Parathyroid adenoma (tissue), 2 donors: Measurements from ENCODE around the gene ADH1B.

Experiments
- H2AFZ ChIP-seq: fragments of 300-600 bp; sonication (generic); one replicate; pipeline ENCODE4 v1.7.0; 2017; ENCODE audit warnings: antibody characterized with exemption, mild to moderate bottlenecking
- H3K27ac ChIP-seq: fragments of 300-600 bp; sonication (generic); one replicate; pipeline ENCODE4 v1.7.0; 2017
- H3K27me3 ChIP-seq: fragments of 300-600 bp; sonication (generic); one replicate; pipeline ENCODE4 v1.7.0; 2017; ENCODE audit warnings: low read length; ENCODE audit not compliant: control insufficient read depth, insufficient read depth
- H3K36me3 ChIP-seq: fragments of 300-600 bp; sonication (generic); one replicate; pipeline ENCODE4 v1.7.0; 2017; ENCODE audit warnings: low read length; ENCODE audit not compliant: control insufficient read depth, insufficient read depth
- H3K4me1 ChIP-seq: fragments of 300-600 bp; sonication (generic); one replicate; pipeline ENCODE4 v1.7.0; 2017; ENCODE audit warnings: control low read depth
- H3K4me2 ChIP-seq: fragments of 300-600 bp; sonication (generic); one replicate; pipeline ENCODE4 v1.7.0; 2017; ENCODE audit warnings: low read length
- H3K4me3 ChIP-seq: fragments of 300-600 bp; sonication (generic); one replicate; pipeline ENCODE4 v1.7.0; 2017; ENCODE audit warnings: low read depth, low read length
- H3K79me2 ChIP-seq: fragments of 300-600 bp; sonication (generic); one replicate; pipeline ENCODE4 v1.7.0; 2017; ENCODE audit warnings: control low read depth
- H3K9ac ChIP-seq: fragments of 300-600 bp; sonication (generic); one replicate; pipeline ENCODE4 v1.7.0; 2017; ENCODE audit warnings: mild to moderate bottlenecking
- H3K9me3 ChIP-seq: fragments of 300-600 bp; sonication (generic); one replicate; pipeline ENCODE4 v1.7.0; 2017; ENCODE audit warnings: low read length; ENCODE audit not compliant: control insufficient read depth
- TF ChIP-seq, protein P1 (sequence below): fragments of 300-600 bp; sonication (generic); IDR thresholded peaks from one replicate; pipeline ENCODE4 v1.7.0; 2017; ENCODE audit warnings: antibody characterized with exemption, mild to moderate bottlenecking
- donor health status: primary hyperparathyroidism.

ADH1B gene

DNA sequence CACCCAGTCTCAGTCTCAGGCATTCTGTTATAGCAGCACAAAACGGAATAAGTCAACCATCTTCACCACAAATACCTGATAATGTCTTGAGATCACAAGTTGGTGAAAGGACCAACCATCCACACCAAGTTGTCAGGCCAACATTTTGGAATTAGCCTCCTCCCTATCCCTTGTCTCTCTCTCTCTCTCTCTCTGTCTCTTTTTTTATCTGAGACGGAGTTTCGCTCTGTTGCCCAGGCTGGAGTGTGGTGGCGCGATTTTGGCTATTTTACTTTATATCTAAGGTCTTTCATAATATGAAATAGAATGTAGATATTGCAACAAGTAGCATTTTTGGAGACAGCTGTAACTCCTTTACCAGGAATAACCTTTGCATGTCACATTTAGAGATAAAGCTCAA lies 46.2 kb downstream of the ADH1B start:
- H3K9ac ChIP-seq: no peak overlapping the region
- H3K4me3 ChIP-seq: no peak overlapping the region
- TF ChIP-seq, protein P1, sequence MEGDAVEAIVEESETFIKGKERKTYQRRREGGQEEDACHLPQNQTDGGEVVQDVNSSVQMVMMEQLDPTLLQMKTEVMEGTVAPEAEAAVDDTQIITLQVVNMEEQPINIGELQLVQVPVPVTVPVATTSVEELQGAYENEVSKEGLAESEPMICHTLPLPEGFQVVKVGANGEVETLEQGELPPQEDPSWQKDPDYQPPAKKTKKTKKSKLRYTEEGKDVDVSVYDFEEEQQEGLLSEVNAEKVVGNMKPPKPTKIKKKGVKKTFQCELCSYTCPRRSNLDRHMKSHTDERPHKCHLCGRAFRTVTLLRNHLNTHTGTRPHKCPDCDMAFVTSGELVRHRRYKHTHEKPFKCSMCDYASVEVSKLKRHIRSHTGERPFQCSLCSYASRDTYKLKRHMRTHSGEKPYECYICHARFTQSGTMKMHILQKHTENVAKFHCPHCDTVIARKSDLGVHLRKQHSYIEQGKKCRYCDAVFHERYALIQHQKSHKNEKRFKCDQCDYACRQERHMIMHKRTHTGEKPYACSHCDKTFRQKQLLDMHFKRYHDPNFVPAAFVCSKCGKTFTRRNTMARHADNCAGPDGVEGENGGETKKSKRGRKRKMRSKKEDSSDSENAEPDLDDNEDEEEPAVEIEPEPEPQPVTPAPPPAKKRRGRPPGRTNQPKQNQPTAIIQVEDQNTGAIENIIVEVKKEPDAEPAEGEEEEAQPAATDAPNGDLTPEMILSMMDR: no peak
- no peak overlapping the region for H3K27ac ChIP-seq
- H2AFZ ChIP-seq: no peak overlapping the region
- H3K36me3 ChIP-seq: no peaks in the 10 kb centered on the region
- H3K4me1 ChIP-seq: no peaks in the 10 kb centered on the region
- H3K79me2 ChIP-seq: no peaks in the 10 kb centered on the region
- no peaks in the 10 kb centered on the region for H3K9me3 ChIP-seq
- H3K4me2 ChIP-seq: no peak overlapping the region
- H3K27me3 ChIP-seq: no peaks in the 10 kb centered on the region

DNA sequence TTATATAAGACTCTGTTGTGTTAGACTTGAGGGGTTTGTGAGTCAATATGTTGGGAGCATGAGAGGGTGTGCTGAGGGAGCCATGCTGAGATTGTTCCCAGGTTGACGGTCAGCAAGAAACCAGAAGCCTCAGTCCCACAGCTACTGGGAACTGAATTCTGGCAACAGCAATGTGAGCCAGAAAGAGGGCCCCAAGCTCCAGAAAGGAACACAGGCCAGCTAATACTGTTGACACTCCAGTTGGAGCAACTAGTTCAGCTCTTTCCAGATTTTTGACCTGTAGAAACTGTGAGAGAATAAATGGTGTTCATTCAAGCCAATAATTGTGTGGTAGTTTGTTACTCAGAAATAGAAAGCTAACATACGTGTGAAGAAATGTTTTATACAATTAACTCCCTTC lies 47.5 kb downstream of the ADH1B start:
- Histone ChIP-seq H3K4me2 (no peak overlapping the region), H3K27ac (no peak overlapping the region), H3K9ac (no peak overlapping the region), H3K4me1 (no peaks in the 10 kb centered on the region), H3K9me3 (no peaks in the 10 kb centered on the region), H3K79me2 (no peaks in the 10 kb centered on the region), H3K36me3 (no peaks in the 10 kb centered on the region), H2AFZ (no peak overlapping the region), H3K4me3 (no peak overlapping the region), H3K27me3 (no peaks in the 10 kb centered on the region)
- TF ChIP-seq, protein P1: no peak

DNA sequence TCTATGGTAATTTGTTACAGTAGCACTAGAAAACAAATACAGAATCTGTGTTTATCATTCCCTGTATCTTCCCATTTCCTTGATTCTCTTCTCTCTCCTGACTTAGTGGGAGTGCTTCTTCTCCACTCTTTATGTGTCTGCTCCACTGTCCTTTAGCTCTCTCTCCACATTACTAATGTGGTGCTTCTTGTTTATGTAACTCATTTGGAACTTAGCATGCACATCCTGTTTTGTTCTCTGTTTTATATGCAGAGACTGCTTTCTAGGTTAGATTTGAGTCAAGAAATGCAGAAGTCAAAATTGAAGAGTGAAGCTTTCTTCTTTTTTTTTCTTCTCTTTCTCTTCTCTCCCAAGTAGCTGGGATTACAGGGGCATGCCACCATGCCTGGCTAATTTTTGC lies 56.3 kb downstream of the ADH1B start:
- Histone ChIP-seq H3K79me2 (no peaks in the 10 kb centered on the region), H3K27me3 (no peaks in the 10 kb centered on the region), H3K4me3 (no peak overlapping the region), H2AFZ (no peak overlapping the region), H3K27ac (no peak overlapping the region), H3K4me1 (no peaks in the 10 kb centered on the region), H3K9me3 (no peaks in the 10 kb centered on the region), H3K4me2 (no peak overlapping the region), H3K9ac (no peak overlapping the region), H3K36me3 (no peaks in the 10 kb centered on the region)
- TF ChIP-seq, protein P1: no peak
